Measurements from ENCODE around the gene GEN1.
"Not testable (repeated sequence)": the region's sequence is repeated elsewhere in the genome, so short reads cannot be mapped to it uniquely, and the experiment has no call there.

Gene GEN1

DNA sequence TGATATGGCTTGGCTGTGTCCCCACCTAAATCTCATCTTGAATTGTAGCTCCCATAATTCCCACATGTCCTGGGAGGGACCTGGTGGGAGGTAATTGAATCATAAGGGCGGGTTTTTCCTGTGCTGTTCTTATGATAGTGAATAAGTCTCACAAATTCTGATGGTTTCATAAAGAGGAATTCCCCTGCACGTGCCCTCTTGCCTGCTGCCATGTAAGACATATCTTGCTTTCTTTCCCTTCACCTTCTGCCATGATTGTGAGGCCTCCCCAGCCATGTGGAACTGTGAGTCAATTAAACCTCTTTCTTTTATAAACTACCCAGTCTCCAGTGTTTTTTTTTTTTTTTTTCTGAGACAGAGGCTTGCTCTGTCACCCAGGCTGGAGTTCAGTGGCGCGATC is 69.7 kb downstream of the GEN1 start:
- not testable (repeated sequence) for DNase-seq (ENCODE audit: low read depth in 2 of 2)

DNA sequence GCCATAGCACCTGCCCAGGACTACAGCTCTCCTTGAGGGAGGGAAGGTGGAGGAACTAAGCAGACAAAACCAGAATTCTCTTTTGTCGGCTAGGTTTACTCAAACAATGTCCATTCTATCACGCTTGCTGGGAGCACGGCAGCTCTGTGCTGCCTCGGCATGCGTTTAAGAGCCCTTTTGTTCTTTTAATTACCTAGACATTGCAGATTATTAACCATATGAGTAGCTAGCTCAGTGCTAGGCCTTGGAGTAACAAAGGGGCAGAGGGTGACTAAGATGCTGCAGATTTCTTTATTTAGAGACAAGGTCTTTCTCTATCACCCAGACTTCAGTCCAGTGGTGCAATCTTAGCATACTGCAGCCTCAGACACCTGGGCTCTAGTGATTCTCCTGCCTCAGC is 73.4 kb downstream of the GEN1 start:
- no peak for DNase-seq (ENCODE audit: low read depth in 2 of 2)

DNA sequence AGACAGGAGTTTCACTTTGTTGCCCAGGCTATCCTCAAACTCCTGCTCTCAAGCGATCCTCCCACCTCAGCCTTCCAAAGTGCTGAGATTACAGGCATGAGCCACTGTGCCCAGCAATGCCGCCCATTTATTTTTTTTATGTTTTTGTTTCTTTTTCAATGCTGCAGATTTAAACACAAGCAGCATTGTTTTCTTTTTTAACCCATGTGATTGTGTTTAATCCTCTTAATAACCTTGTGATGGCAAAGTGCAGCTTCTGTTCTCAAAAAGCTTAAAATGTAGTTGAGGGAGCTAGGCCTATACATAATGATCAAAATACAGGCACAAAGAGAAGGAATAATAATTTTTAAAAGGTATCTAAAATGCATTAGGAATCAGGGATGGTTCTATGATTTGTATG is 73.8 kb downstream of the GEN1 start:
- DNase-seq (ENCODE audit: low read depth in 2 of 2): no peak

DNA sequence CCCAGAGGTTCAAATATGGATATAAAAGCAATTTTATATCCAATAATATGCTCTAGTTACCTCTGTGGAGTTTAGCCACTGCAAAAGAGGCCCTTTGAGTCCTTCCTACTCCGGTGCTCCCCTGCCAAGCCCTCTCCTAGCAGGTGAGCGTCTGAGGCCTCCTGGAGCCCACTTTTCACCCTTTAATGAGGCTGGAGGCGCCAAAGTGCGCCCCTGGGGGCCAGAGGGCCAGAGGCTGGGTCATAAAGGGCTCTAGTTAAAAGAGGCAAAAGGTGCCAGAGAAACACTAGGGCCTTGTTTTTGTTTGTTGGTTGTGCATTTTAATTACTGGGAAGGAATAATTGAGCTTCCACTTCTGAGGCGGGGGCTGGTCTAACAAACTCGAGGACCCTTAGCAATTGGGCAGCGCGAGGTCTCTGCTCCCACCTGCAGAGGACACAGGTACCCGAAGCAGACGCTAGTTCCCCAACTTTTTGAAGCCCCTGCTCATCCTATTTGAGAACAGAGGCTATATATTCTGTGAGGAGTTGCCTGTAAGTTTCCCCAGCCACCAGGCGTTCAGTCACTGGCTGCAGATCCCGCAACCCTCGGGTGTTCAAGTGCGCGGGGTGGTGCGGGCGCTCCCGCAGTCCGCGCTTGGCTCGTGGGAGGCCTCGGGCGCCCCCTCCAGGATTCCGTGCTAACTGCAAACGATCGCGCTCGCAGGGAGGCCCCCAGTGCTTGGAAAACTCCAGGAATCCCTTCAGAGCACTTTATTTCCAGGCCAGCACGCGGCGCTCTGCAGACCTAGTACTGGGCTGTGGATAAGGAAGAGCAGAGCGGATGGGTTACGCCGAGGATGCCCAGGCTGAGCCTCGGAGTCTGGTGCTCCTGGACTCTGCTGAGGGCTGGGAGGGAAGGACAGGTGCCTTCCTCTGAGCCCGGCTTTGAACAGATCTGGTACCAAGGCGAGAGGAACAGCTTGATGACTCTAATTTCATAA is 76.4 kb downstream of the GEN1 start:
- DNase-seq (ENCODE audit: low read depth in 2 of 2): no peak

DNA sequence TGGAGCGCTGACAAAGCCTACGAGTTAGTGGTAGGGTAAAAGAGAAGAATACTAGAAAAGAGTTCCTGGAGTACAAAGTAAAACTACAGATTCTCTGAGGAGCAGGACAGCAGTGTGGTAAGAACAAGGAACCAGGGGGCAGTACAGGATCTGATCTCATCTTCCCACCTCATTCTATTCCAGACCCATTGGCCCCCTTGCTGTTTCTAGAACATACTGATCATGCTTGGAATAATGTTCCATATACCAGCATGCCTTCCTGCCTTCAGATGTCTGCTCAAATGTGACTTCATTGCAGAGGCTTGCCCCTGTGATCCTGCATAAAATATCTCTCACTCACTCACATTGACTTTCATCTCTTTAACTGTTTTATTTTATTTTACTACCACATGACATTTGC is 81.6 kb downstream of the GEN1 start:
- DNase-seq (ENCODE audit: low read depth in 2 of 2): no peak
